ENCODE data around the gene CGNL1.

CGNL1 gene

GRCh38 chr15:57461541-57461940 is 85.2 kb downstream of the CGNL1 start:
- peak overlapping the region; percentile 16; the same call in 1 of the 2 replicates for H3K27ac ChIP-seq
- TF ChIP-seq ZFX (IDR thresholded peaks at IDR 0.05), result no peak
- TF ChIP-seq, protein P1, sequence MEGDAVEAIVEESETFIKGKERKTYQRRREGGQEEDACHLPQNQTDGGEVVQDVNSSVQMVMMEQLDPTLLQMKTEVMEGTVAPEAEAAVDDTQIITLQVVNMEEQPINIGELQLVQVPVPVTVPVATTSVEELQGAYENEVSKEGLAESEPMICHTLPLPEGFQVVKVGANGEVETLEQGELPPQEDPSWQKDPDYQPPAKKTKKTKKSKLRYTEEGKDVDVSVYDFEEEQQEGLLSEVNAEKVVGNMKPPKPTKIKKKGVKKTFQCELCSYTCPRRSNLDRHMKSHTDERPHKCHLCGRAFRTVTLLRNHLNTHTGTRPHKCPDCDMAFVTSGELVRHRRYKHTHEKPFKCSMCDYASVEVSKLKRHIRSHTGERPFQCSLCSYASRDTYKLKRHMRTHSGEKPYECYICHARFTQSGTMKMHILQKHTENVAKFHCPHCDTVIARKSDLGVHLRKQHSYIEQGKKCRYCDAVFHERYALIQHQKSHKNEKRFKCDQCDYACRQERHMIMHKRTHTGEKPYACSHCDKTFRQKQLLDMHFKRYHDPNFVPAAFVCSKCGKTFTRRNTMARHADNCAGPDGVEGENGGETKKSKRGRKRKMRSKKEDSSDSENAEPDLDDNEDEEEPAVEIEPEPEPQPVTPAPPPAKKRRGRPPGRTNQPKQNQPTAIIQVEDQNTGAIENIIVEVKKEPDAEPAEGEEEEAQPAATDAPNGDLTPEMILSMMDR (conservative IDR thresholded peaks at IDR 0.05), result no peak

DNA sequence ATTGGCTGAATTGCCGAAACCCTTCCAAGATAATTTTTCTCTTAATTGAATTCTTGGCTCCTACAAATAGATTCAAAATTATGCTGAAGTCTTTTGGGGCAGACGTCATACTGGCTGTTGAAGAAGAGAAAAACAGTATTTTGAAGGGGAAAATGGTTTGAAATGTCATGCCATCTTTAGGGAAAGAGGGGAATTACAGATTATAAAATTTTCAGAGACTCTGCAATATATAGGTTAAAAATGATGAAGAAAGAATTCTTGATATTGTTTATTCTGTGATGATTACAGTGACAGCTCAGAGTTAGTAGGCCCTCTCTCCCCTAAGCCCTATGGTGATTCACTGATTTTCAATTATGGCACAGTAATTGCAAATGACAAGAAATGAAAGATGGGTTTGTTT is 86.1 kb downstream of the CGNL1 start:
- H3K27ac ChIP-seq, result no peak overlapping the region
- TF ChIP-seq, protein P1 (conservative IDR thresholded peaks at IDR 0.05), result peak; percentile 19
- TF ChIP-seq ZFX (IDR thresholded peaks at IDR 0.05), result no peak

DNA sequence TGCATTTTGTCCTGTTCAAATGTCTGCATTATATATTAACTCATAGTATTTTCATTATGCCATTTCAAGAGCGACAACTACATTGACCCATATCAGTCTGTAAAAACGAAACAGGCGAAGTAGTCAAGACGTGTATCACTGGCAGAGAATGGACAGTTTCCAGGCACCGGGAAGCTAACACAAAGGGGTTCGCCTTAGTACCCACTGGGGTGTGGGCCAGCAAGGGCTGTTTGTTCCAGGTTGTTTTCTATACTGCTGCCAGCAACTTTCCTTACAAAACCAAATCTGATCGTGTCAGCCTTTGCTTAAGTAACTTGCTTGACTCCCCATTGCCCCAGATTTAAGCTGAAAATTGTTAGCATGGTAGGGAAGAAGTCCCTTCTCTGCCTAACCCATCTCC is 87.1 kb downstream of the CGNL1 start:
- no peak overlapping the region for H3K27ac ChIP-seq
- TF ChIP-seq, protein P1 (conservative IDR thresholded peaks at IDR 0.05), result no peak
- no peak for TF ChIP-seq ZFX (IDR thresholded peaks at IDR 0.05)

- TF ChIP-seq, protein P1 (conservative IDR thresholded peaks at IDR 0.05), result no peak
- no peak for TF ChIP-seq ZFX (IDR thresholded peaks at IDR 0.05)
- no peak overlapping the region for H3K27ac ChIP-seq
These were observed 88.2 kb downstream of the CGNL1 start for GRCh38 chr15:57464480-57464879.

- no peak for TF ChIP-seq ZFX (IDR thresholded peaks at IDR 0.05)
- TF ChIP-seq, protein P1 (conservative IDR thresholded peaks at IDR 0.05), result no peak
These were observed 92.2 kb downstream of the CGNL1 start for GRCh38 chr15:57468486-57468885.

DNA sequence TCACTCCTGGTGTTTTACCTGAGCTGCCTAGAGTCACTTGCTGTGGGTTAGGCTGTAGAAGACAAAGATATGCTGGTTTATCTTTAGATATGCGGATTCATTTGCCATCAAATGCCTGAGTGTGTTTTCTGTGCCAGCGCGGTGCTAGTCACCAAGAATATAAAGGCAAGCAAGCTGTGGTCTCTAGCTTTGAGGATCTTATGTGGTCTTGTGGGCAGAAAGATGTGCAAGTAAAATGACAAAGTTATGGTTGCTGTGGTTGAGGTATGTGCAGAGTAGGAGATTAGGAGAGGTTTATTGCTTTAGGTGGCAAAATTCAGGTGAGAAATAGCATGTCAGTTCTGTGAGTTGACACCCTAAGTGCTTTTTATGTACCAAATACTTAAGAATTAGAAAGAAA is 94.2 kb downstream of the CGNL1 start:
- TF ChIP-seq, protein P1 (conservative IDR thresholded peaks at IDR 0.05), result no peak
- no peak for TF ChIP-seq ZFX (IDR thresholded peaks at IDR 0.05)
- H3K27ac ChIP-seq, result no peak overlapping the region

More at GRCh38 chr15:57468486-57468885, 92.2 kb downstream of the CGNL1 start:
- no peak overlapping the region for H3K27ac ChIP-seq

- no peak for TF ChIP-seq ZFX (IDR thresholded peaks at IDR 0.05)
- TF ChIP-seq, protein P1 (conservative IDR thresholded peaks at IDR 0.05), result no peak
- no peak overlapping the region for H3K27ac ChIP-seq
These were observed 96.6 kb downstream of the CGNL1 start for GRCh38 chr15:57472861-57473260.

Measured in C4-2B (cell line).